MM.1S (cell line): Measurements from ENCODE around the gene TRAF3.

Experiments used
- DNase-seq: peaks from one replicate; pipeline ENCODE4 v3.0.0-alpha.2; 2015
- H2AFZ ChIP-seq: fragments of 300-600 bp; sonication (generic); 2 replicates; pipeline ENCODE4 v1.6.0; 2016; ENCODE audit warnings: antibody characterized with exemption, low read length
- H3F3A ChIP-seq: fragments of 300-600 bp; sonication (generic); 2 replicates; pipeline ENCODE4 v1.6.1; 2016; ENCODE audit warnings: mild to moderate bottlenecking, antibody characterized with exemption, low read length, moderate library complexity, mixed read lengths; ENCODE audit not compliant: insufficient read depth
- H3K27ac ChIP-seq: fragments of 300-600 bp; sonication (generic); 2 replicates; pipeline ENCODE4 v1.5.1; 2016; ENCODE audit warnings: mild to moderate bottlenecking, low read length
- H3K27me3 ChIP-seq: fragments of 300-600 bp; sonication (generic); replicated peaks from 2 replicates; pipeline ENCODE4 v1.6.0; 2016; ENCODE audit warnings: low read length; ENCODE audit not compliant: insufficient read depth
- H3K36me3 ChIP-seq: fragments of 300-600 bp; sonication (generic); replicated peaks from 2 replicates; pipeline ENCODE4 v1.6.1; 2016; ENCODE audit warnings: mild to moderate bottlenecking, low read length, mixed read lengths; ENCODE audit not compliant: insufficient read depth
- H3K4me1 ChIP-seq: fragments of 300-600 bp; sonication (generic); 2 replicates; pipeline ENCODE4 v1.6.1; 2016; ENCODE audit warnings: low read length, mixed read lengths
- H3K4me2 ChIP-seq: fragments of 300-600 bp; sonication (generic); 2 replicates; pipeline ENCODE4 v1.6.0; 2016; ENCODE audit warnings: low read depth, low read length
- H3K4me3 ChIP-seq: fragments of 300-600 bp; sonication (generic); 2 replicates; pipeline ENCODE4 v1.5.1; 2016; ENCODE audit warnings: low read length, mixed read lengths
- H3K79me2 ChIP-seq: fragments of 300-600 bp; sonication (generic); 2 replicates; pipeline ENCODE4 v1.6.1; 2016; ENCODE audit warnings: mixed run types, low read length, mixed read lengths
- H3K9ac ChIP-seq: fragments of 300-600 bp; sonication (generic); 2 replicates; pipeline ENCODE4 v1.6.1; 2016; ENCODE audit warnings: low read length, mixed read lengths
- H3K9me2 ChIP-seq: fragments of 300-600 bp; sonication (generic); replicated peaks from 2 replicates; pipeline ENCODE4 v1.6.1; 2016; ENCODE audit warnings: mild to moderate bottlenecking, low read length, mixed read lengths; ENCODE audit not compliant: insufficient read depth
- H3K9me3 ChIP-seq: fragments of 300-600 bp; sonication (generic); replicated peaks from 2 replicates; pipeline ENCODE4 v1.6.1; 2016; ENCODE audit warnings: mild to moderate bottlenecking, low read length, mixed read lengths; ENCODE audit not compliant: insufficient read depth
- H4K20me1 ChIP-seq: fragments of 300-600 bp; sonication (generic); 2 replicates; pipeline ENCODE4 v1.6.1; 2016; ENCODE audit warnings: mild to moderate bottlenecking, low read length, moderate library complexity, mixed read lengths; ENCODE audit not compliant: insufficient read depth
- CTCF ChIP-seq: fragments of 300-600 bp; sonication (generic); IDR thresholded peaks from 2 replicates; pipeline ENCODE4 v1.5.1; 2016; ENCODE audit warnings: antibody characterized with exemption, low read length, mixed read lengths
- EZH2 ChIP-seq: fragments of 300-600 bp; sonication (generic); optimal IDR thresholded peaks from 2 replicates; pipeline ENCODE3; 2017; ENCODE audit warnings: low read depth, mild to moderate bottlenecking, antibody characterized with exemption, low read length, mixed read lengths
- EZH2phosphoT487 ChIP-seq: fragments of 300-600 bp; sonication (generic); IDR thresholded peaks from 2 replicates; pipeline ENCODE4 v1.6.1; 2018; ENCODE audit warnings: antibody characterized with exemption, low read length

The TRAF3 gene

GRCh38 chr14:102784892-102785594 lies 7.8 kb downstream of the TRAF3 start:
- H3K4me1 ChIP-seq: 0 out of 2 replicates have a peak, but pooled peaks cover 9% of the 10 kb centered on the region
- no peaks in the 10 kb centered on the region for H3K9me3 ChIP-seq
- DNase-seq: no peak
- no peaks in the 10 kb centered on the region for H3K36me3 ChIP-seq
- no peaks in the 10 kb centered on the region; the same call in 1 of the 2 replicates for H4K20me1 ChIP-seq
- TF ChIP-seq CTCF: no peak
- TF ChIP-seq EZH2: no peak
- TF ChIP-seq EZH2phosphoT487: no peak
- H3K27me3 ChIP-seq: no peaks in the 10 kb centered on the region
- no peaks in the 10 kb centered on the region for H3F3A ChIP-seq
- H3K9ac ChIP-seq: no peak overlapping the region
- no peak overlapping the region for H2AFZ ChIP-seq
- no peaks in the 10 kb centered on the region for H3K9me2 ChIP-seq
- peaks cover 95% of the 10 kb centered on the region for H3K79me2 ChIP-seq
- H3K4me2 ChIP-seq: no peak overlapping the region
- no peak overlapping the region for H3K4me3 ChIP-seq
- no peak overlapping the region for H3K27ac ChIP-seq

GRCh38 chr14:102785595-102785963 lies 8.3 kb downstream of the TRAF3 start:
- Histone ChIP-seq H3K36me3 (no peaks in the 10 kb centered on the region), H3K27ac (no peak overlapping the region), H3K4me1 (0 out of 2 replicates have a peak, but pooled peaks cover 7% of the 10 kb centered on the region), H3K9me3 (no peaks in the 10 kb centered on the region), H3K79me2 (peaks cover 95% of the 10 kb centered on the region), H3K9me2 (no peaks in the 10 kb centered on the region), H3K27me3 (no peaks in the 10 kb centered on the region), H3K9ac (no peak overlapping the region), H3K4me3 (no peak overlapping the region), H2AFZ (no peak overlapping the region), H3F3A (no peaks in the 10 kb centered on the region), H3K4me2 (no peak overlapping the region), H4K20me1 (no peaks in the 10 kb centered on the region; the same call in 1 of the 2 replicates)
- no peak for DNase-seq
- TF ChIP-seq EZH2phosphoT487 (no peak), EZH2 (no peak), CTCF (no peak)

- Histone ChIP-seq H3K9me2 (no peaks in the 10 kb centered on the region), H3K36me3 (no peaks in the 10 kb centered on the region), H3K4me3 (no peak overlapping the region), H3K9me3 (no peaks in the 10 kb centered on the region), H2AFZ (no peak overlapping the region), H3K27ac (no peak overlapping the region), H3K4me2 (no peak overlapping the region), H3K27me3 (no peaks in the 10 kb centered on the region), H3K79me2 (peaks cover 98% of the 10 kb centered on the region), H3K9ac (no peak overlapping the region), H4K20me1 (no peaks in the 10 kb centered on the region; the same call in 1 of the 2 replicates), H3F3A (no peaks in the 10 kb centered on the region), H3K4me1 (0 out of 2 replicates have a peak, but pooled peaks cover 6% of the 10 kb centered on the region)
- no peak for DNase-seq
- no peak for TF ChIP-seq EZH2
- TF ChIP-seq CTCF: no peak
- no peak for TF ChIP-seq EZH2phosphoT487
Observed at GRCh38 chr14:102786768-102787167, 9.5 kb downstream of the TRAF3 start.
